Karpas-422 (cell line): Measurements from ENCODE around the gene MRPL40. TPM values are rescaled to one million over a fixed set of nuclear protein-coding genes. Genes with fewer than 3 reads are reported as not detected.

ENCODE experiments used
- DNase-seq: peaks from one replicate; pipeline ENCODE4 v3.0.0-alpha.2; 2015
- H2AFZ ChIP-seq: fragments of 200-600 bp; sonication (generic); 2 replicates; pipeline ENCODE4 v1.6.1; 2014; ENCODE audit warnings: antibody characterized with exemption, low read length, mixed read lengths
- H3K27ac ChIP-seq: fragments of 200-600 bp; sonication (generic); 2 replicates; pipeline ENCODE4 v1.5.1; 2014; ENCODE audit warnings: mild to moderate bottlenecking, low read length, moderate library complexity
- H3K27me3 ChIP-seq: fragments of 200-600 bp; sonication (generic); 2 replicates; pipeline ENCODE4 v1.6.1; 2014; ENCODE audit warnings: low read length, mixed read lengths
- H3K36me3 ChIP-seq: fragments of 200-600 bp; sonication (generic); 2 replicates; pipeline ENCODE4 v1.6.1; 2014; ENCODE audit warnings: low read length, mixed read lengths; ENCODE audit not compliant: insufficient read depth
- H3K4me1 ChIP-seq: fragments of 200-600 bp; sonication (generic); 2 replicates; pipeline ENCODE4 v1.6.1; 2014; ENCODE audit warnings: mild to moderate bottlenecking, low read length, mixed read lengths
- H3K4me2 ChIP-seq: fragments of 200-600 bp; sonication (generic); 2 replicates; pipeline ENCODE4 v1.6.1; 2014; ENCODE audit warnings: low read length, low read depth, mild to moderate bottlenecking; ENCODE audit not compliant: poor library complexity, severe bottlenecking
- H3K4me3 ChIP-seq: fragments of 200-600 bp; sonication (generic); 2 replicates; pipeline ENCODE4 v1.5.1; 2014; ENCODE audit warnings: mild to moderate bottlenecking, antibody characterized with exemption, low read length, mixed read lengths
- H3K79me2 ChIP-seq: fragments of 200-600 bp; sonication (generic); 2 replicates; pipeline ENCODE4 v1.6.1; 2014; ENCODE audit warnings: mild to moderate bottlenecking, low read length, mixed read lengths
- H3K9ac ChIP-seq: fragments of 200-600 bp; sonication (generic); 2 replicates; pipeline ENCODE4 v1.6.0; 2014; ENCODE audit warnings: low read length
- H3K9me2 ChIP-seq: fragments of 200-600 bp; sonication (generic), shearing (Covaris generic); replicated peaks from 2 replicates; pipeline ENCODE4 v1.6.0; 2014; ENCODE audit warnings: mild to moderate bottlenecking, low read length, moderate library complexity; ENCODE audit not compliant: insufficient read depth
- H3K9me3 ChIP-seq: fragments of 300-700, 200-600 bp; sonication (generic); 2 replicates; pipeline ENCODE4 v1.6.1; 2014; ENCODE audit warnings: low read length, mixed read lengths
- H4K20me1 ChIP-seq: fragments of 200-600 bp; sonication (generic); 2 replicates; pipeline ENCODE4 v1.6.1; 2014; ENCODE audit warnings: mild to moderate bottlenecking, antibody characterized with exemption, low read length, low read depth; ENCODE audit not compliant: insufficient read depth
- total RNA-seq: library from RNA; depleted of rRNA; stranded (reverse); fragments of >200 nt; shearing (Covaris generic); gene quantifications from 2 replicates; pipeline ENCODE4 v1.2.3, GENCODE V29; 2014; ENCODE audit warnings: low replicate concordance

The MRPL40 gene
- total RNA-seq, 1 experiment from 2014 or later: 62.5 TPM

GRCh38 chr22:19395276-19395675 lies 37.1 kb upstream of the MRPL40 start:
- Histone ChIP-seq H2AFZ (no peak overlapping the region), H3K36me3 (peaks cover 40% of the 10 kb centered on the region), H3K4me3 (no peak overlapping the region), H4K20me1 (no peaks in the 10 kb centered on the region), H3K9me3 (no peaks in the 10 kb centered on the region), H3K9me2 (no peaks in the 10 kb centered on the region), H3K9ac (no peak overlapping the region), H3K4me2 (no peak overlapping the region), H3K27ac (no peak overlapping the region), H3K79me2 (no peaks in the 10 kb centered on the region), H3K27me3 (no peaks in the 10 kb centered on the region), H3K4me1 (no peaks in the 10 kb centered on the region)
- no peak for DNase-seq

GRCh38 chr22:19396561-19396933 lies 35.8 kb upstream of the MRPL40 start:
- H3K79me2 ChIP-seq: no peaks in the 10 kb centered on the region
- no peak overlapping the region for H3K27ac ChIP-seq
- no peak overlapping the region for H2AFZ ChIP-seq
- H3K36me3 ChIP-seq: peaks cover 34% of the 10 kb centered on the region
- H3K4me1 ChIP-seq: no peaks in the 10 kb centered on the region
- H3K9ac ChIP-seq: no peak overlapping the region
- no peaks in the 10 kb centered on the region for H3K9me2 ChIP-seq
- H3K27me3 ChIP-seq: no peaks in the 10 kb centered on the region
- no peak for DNase-seq
- no peaks in the 10 kb centered on the region for H3K9me3 ChIP-seq
- H3K4me2 ChIP-seq: no peak overlapping the region
- H3K4me3 ChIP-seq: no peak overlapping the region
- H4K20me1 ChIP-seq: no peaks in the 10 kb centered on the region

- H3K4me1 ChIP-seq: no peaks in the 10 kb centered on the region
- no peak overlapping the region for H3K27ac ChIP-seq
- no peak overlapping the region for H3K4me3 ChIP-seq
- H3K9me2 ChIP-seq: no peaks in the 10 kb centered on the region
- H3K9me3 ChIP-seq: no peaks in the 10 kb centered on the region
- H3K36me3 ChIP-seq: peaks cover 37% of the 10 kb centered on the region
- H3K27me3 ChIP-seq: no peaks in the 10 kb centered on the region
- DNase-seq: no peak
- H4K20me1 ChIP-seq: no peaks in the 10 kb centered on the region
- no peak overlapping the region for H3K9ac ChIP-seq
- H3K4me2 ChIP-seq: no peak overlapping the region
- H2AFZ ChIP-seq: no peak overlapping the region
- no peaks in the 10 kb centered on the region for H3K79me2 ChIP-seq
Observed at GRCh38 chr22:19396934-19397733, 35.2 kb upstream of the MRPL40 start.

- 0 out of 2 replicates have a peak, but pooled peaks cover 3% of the 10 kb centered on the region for H3K79me2 ChIP-seq
- peaks cover 35% of the 10 kb centered on the region; the same call in 1 of the 2 replicates for H3K36me3 ChIP-seq
- H3K9me3 ChIP-seq: no peaks in the 10 kb centered on the region
- no peak overlapping the region for H3K4me2 ChIP-seq
- H3K4me3 ChIP-seq: no peak overlapping the region
- no peaks in the 10 kb centered on the region for H3K4me1 ChIP-seq
- H3K27ac ChIP-seq: no peak overlapping the region
- no peak overlapping the region for H3K9ac ChIP-seq
- no peak overlapping the region for H2AFZ ChIP-seq
- H4K20me1 ChIP-seq: no peaks in the 10 kb centered on the region
- H3K9me2 ChIP-seq: no peaks in the 10 kb centered on the region
- H3K27me3 ChIP-seq: no peaks in the 10 kb centered on the region
- DNase-seq: no peak
Observed at GRCh38 chr22:19397734-19398104, 34.6 kb upstream of the MRPL40 start.

GRCh38 chr22:19398206-19398605 lies 34.1 kb upstream of the MRPL40 start:
- Histone ChIP-seq H2AFZ (no peak overlapping the region), H3K4me3 (no peak overlapping the region), H3K27ac (no peak overlapping the region), H4K20me1 (no peaks in the 10 kb centered on the region), H3K36me3 (peaks cover 34% of the 10 kb centered on the region; the same call in 1 of the 2 replicates), H3K79me2 (0 out of 2 replicates have a peak, but pooled peaks cover 3% of the 10 kb centered on the region), H3K27me3 (no peaks in the 10 kb centered on the region), H3K4me2 (no peak overlapping the region), H3K4me1 (no peaks in the 10 kb centered on the region), H3K9ac (no peak overlapping the region), H3K9me3 (no peaks in the 10 kb centered on the region), H3K9me2 (no peaks in the 10 kb centered on the region)
- DNase-seq: no peak

GRCh38 chr22:19398652-19399051 lies 33.7 kb upstream of the MRPL40 start:
- Histone ChIP-seq H3K27me3 (no peaks in the 10 kb centered on the region), H3K4me1 (no peaks in the 10 kb centered on the region), H3K4me2 (no peak overlapping the region), H3K4me3 (no peak overlapping the region), H3K9me3 (no peaks in the 10 kb centered on the region), H4K20me1 (no peaks in the 10 kb centered on the region), H3K27ac (no peak overlapping the region), H2AFZ (no peak overlapping the region), H3K9me2 (no peaks in the 10 kb centered on the region), H3K36me3 (peaks cover 32% of the 10 kb centered on the region; the same call in 1 of the 2 replicates), H3K9ac (no peak overlapping the region), H3K79me2 (0 out of 2 replicates have a peak, but pooled peaks cover 3% of the 10 kb centered on the region)
- DNase-seq: no peak

GRCh38 chr22:19400881-19401280 lies 31.5 kb upstream of the MRPL40 start:
- Histone ChIP-seq H3K79me2 (peaks cover 14% of the 10 kb centered on the region), H3K27me3 (no peaks in the 10 kb centered on the region), H3K4me2 (no peak overlapping the region), H3K9me2 (no peaks in the 10 kb centered on the region), H3K9me3 (no peaks in the 10 kb centered on the region), H4K20me1 (no peaks in the 10 kb centered on the region), H3K36me3 (peaks cover 33% of the 10 kb centered on the region; the same call in 1 of the 2 replicates), H2AFZ (no peak overlapping the region), H3K4me1 (no peaks in the 10 kb centered on the region), H3K27ac (no peak overlapping the region), H3K4me3 (no peak overlapping the region), H3K9ac (no peak overlapping the region)
- no peak for DNase-seq

- Histone ChIP-seq H3K9ac (no peak overlapping the region), H3K4me2 (no peak overlapping the region)
Observed at GRCh38 chr22:19401483-19401882, 30.9 kb upstream of the MRPL40 start.

More at GRCh38 chr22:19401483-19401882, 30.9 kb upstream of the MRPL40 start:
- no peak overlapping the region for H3K4me3 ChIP-seq
- no peaks in the 10 kb centered on the region for H3K4me1 ChIP-seq
- H4K20me1 ChIP-seq: no peaks in the 10 kb centered on the region
- no peak overlapping the region for H3K27ac ChIP-seq
- H3K36me3 ChIP-seq: peaks cover 39% of the 10 kb centered on the region; the same call in 1 of the 2 replicates
- no peaks in the 10 kb centered on the region for H3K9me2 ChIP-seq
- DNase-seq: no peak
- H3K9me3 ChIP-seq: no peaks in the 10 kb centered on the region
- peaks cover 14% of the 10 kb centered on the region for H3K79me2 ChIP-seq
- no peak overlapping the region for H2AFZ ChIP-seq
- H3K27me3 ChIP-seq: no peaks in the 10 kb centered on the region
